Measurements from ENCODE around the gene NCOA4.
A peak's percentile ranks its signal among the peaks of the same experiment; 100 is the strongest.

NCOA4 gene

DNA sequence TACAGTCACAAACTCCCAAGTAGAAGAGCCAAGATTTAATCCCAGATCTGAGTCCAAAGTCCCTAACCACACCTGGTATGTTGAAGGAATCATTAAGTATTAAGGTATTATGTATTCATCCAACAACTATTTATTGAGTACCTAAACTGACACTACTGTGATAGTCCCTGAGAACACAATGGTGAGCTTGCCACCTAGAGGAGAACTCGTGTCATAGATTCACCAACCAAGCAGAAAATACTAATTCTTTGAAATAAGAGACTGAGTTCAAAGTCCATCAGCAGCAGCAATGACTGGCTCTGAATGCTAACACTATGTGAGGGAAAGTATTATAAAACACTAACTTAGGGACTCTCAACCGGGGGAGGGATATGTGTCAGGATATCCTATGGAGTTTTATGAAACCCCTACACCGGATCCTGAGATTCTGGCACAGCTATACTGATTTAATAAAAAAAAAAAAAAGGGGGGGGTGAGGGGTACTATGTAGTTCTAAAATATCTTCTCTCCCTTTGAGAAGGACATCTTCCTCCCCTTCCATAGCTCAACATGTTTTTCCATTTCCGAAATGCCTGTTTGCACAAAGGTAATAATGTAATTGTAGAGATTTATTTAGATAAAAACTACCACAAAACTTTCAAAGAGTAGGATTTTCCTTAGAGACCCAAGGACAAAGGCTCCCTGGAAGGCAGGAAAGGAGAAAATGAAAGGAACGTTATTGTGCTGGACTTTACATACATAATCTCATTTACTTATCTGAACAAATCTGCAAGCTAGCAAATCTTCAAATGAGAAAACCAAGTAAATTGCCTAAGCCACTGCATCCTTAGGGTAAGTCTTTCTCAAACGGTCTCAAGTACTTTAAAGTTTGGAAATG is 1.6 kb downstream of the NCOA4 start:
- Histone ChIP-seq H3K9me3 (no peaks in the 10 kb centered on the region), H3K27ac (peak overlapping the region; percentile 94), H3K4me1 (ENCODE audit: control insufficient read depth in 1 of 2, insufficient read depth in 1 of 2, low read depth in 1 of 2, low read length in 1 of 2) (peaks cover 67 to 83% of the 10 kb centered on the region in 2 experiments), H3K36me3 (peaks cover 13% of the 10 kb centered on the region), H3K4me3 (ENCODE audit: low read depth in 1 of 2, low read length in 1 of 2) (peak overlapping the region; percentile 92 to 96), H3K27me3 (no peaks in the 10 kb centered on the region)
- TF ChIP-seq, protein P1, sequence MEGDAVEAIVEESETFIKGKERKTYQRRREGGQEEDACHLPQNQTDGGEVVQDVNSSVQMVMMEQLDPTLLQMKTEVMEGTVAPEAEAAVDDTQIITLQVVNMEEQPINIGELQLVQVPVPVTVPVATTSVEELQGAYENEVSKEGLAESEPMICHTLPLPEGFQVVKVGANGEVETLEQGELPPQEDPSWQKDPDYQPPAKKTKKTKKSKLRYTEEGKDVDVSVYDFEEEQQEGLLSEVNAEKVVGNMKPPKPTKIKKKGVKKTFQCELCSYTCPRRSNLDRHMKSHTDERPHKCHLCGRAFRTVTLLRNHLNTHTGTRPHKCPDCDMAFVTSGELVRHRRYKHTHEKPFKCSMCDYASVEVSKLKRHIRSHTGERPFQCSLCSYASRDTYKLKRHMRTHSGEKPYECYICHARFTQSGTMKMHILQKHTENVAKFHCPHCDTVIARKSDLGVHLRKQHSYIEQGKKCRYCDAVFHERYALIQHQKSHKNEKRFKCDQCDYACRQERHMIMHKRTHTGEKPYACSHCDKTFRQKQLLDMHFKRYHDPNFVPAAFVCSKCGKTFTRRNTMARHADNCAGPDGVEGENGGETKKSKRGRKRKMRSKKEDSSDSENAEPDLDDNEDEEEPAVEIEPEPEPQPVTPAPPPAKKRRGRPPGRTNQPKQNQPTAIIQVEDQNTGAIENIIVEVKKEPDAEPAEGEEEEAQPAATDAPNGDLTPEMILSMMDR (IDR thresholded peaks at IDR 0.05), result peak; percentile 70

GRCh38 chr10:46026106-46026505 is 4.3 kb downstream of the NCOA4 start:
- Histone ChIP-seq H3K27ac (peak overlapping the region; percentile 94), H3K4me1 (ENCODE audit: control insufficient read depth in 1 of 2, insufficient read depth in 1 of 2, low read depth in 1 of 2, low read length in 1 of 2) (peaks cover 86 to 87% of the 10 kb centered on the region in 2 experiments), H3K27me3 (no peaks in the 10 kb centered on the region), H3K36me3 (peaks cover 13% of the 10 kb centered on the region), H3K4me3 (ENCODE audit: low read depth in 1 of 2, low read length in 1 of 2) (no peak overlapping the region), H3K9me3 (no peaks in the 10 kb centered on the region)
- TF ChIP-seq, protein P1 (IDR thresholded peaks at IDR 0.05), result no peak

- TF ChIP-seq, protein P1 (IDR thresholded peaks at IDR 0.05), result no peak
- Histone ChIP-seq H3K4me1 (ENCODE audit: control insufficient read depth in 1 of 2, insufficient read depth in 1 of 2, low read depth in 1 of 2, low read length in 1 of 2) (peaks cover 85 to 88% of the 10 kb centered on the region in 2 experiments), H3K27ac (peak overlapping the region; percentile 94), H3K9me3 (no peaks in the 10 kb centered on the region), H3K27me3 (no peaks in the 10 kb centered on the region), H3K4me3 (ENCODE audit: low read depth in 1 of 2, low read length in 1 of 2) (no peak overlapping the region), H3K36me3 (peaks cover 13% of the 10 kb centered on the region)
Measured at GRCh38 chr10:46025406-46025805, 5.0 kb downstream of the NCOA4 start.

- H3K4me1 ChIP-seq (ENCODE audit: control insufficient read depth in 1 of 2, insufficient read depth in 1 of 2, low read depth in 1 of 2, low read length in 1 of 2), result peaks cover 87 to 91% of the 10 kb centered on the region in 2 experiments
- no peaks in the 10 kb centered on the region for H3K27me3 ChIP-seq
- H3K36me3 ChIP-seq, result peaks cover 13% of the 10 kb centered on the region
- H3K27ac ChIP-seq, result peak overlapping the region; percentile 94
- no peak overlapping the region for H3K4me3 ChIP-seq (ENCODE audit: low read depth in 1 of 2, low read length in 1 of 2)
- TF ChIP-seq, protein P1 (IDR thresholded peaks at IDR 0.05), result no peak
- H3K9me3 ChIP-seq, result no peaks in the 10 kb centered on the region
Measured at GRCh38 chr10:46024948-46025347, 5.5 kb downstream of the NCOA4 start.

GRCh38 chr10:46022978-46023702 is 7.3 kb downstream of the NCOA4 start:
- peaks cover 88 to 91% of the 10 kb centered on the region in 2 experiments for H3K4me1 ChIP-seq (ENCODE audit: control insufficient read depth in 1 of 2, insufficient read depth in 1 of 2, low read depth in 1 of 2, low read length in 1 of 2)
- TF ChIP-seq, protein P1 (IDR thresholded peaks at IDR 0.05), result peak; percentile 65
- no peaks in the 10 kb centered on the region for H3K27me3 ChIP-seq
- H3K4me3 ChIP-seq (ENCODE audit: low read depth in 1 of 2, low read length in 1 of 2), result peak overlapping the region; percentile 79 to 84
- peak overlapping the region; percentile 94 for H3K27ac ChIP-seq
- H3K9me3 ChIP-seq, result no peaks in the 10 kb centered on the region
- peaks cover 13% of the 10 kb centered on the region for H3K36me3 ChIP-seq
